GM21367 (cell line): Measurements from ENCODE around the gene CA5B.
"Not testable (repeated sequence)": the region's sequence is repeated elsewhere in the genome, so short reads cannot be mapped to it uniquely, and the experiment has no call there.

ENCODE experiments used
- ATAC-seq: cut with Tn5 transposase; IDR thresholded peaks from one replicate; pipeline ENCODE4 v1.9.1; 2021; ENCODE audit not compliant: unreplicated experiment

Gene CA5B

DNA sequence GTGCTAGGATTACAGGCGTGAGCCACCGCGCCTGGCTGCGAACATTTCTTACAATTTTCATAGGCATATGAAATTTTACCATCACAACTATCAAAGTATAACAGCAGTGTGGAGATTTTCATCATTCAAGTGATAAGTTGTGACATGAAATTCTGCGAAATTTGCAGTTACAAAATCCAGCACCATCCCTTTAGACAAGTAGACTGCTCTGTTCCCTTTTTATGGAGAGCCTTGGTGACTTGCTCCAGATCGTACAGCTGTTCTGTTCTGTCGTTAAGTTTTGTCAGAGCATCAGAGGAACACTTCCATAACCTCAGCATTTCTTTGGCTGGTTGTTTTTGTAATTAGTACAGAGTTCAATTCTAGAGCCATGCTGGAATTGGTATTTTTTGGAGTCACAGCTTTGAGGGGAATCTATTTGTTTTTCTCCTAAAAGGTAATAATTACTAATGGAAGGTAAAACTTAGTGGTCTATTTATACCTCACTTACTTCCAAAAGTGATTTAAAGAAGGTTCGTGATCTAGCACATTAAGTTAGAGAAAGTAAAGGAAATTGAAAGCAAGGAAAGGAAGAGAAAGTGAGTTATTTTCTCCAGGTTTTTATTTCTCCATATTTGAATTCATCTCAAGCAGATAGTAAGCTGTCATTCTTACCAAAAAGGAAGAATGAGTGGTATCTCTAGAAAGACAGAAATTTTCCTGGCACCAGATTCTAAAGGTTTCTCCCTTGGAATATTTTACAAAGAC is 74.3 kb downstream of the CA5B start:
- ATAC-seq = no peak

DNA sequence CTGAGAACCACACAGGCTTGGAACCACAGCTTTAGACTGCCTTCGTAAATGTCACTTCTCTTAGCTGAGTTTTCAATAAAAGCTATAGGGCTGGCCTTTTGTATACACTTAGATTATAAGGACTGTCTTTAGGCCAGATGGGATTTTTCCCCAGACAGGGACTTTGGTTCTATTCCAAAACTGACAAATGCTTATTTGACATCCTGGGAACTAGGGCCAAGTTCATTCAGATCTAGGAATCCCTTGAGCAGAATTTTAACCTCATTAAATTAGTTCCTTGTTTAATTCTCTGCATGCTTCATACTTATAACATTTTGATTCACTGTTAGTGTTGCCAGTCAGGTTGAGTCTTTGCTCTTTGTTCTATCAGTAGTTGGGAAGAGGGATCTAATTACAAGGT is 75.3 kb downstream of the CA5B start:
- no peak for ATAC-seq

DNA sequence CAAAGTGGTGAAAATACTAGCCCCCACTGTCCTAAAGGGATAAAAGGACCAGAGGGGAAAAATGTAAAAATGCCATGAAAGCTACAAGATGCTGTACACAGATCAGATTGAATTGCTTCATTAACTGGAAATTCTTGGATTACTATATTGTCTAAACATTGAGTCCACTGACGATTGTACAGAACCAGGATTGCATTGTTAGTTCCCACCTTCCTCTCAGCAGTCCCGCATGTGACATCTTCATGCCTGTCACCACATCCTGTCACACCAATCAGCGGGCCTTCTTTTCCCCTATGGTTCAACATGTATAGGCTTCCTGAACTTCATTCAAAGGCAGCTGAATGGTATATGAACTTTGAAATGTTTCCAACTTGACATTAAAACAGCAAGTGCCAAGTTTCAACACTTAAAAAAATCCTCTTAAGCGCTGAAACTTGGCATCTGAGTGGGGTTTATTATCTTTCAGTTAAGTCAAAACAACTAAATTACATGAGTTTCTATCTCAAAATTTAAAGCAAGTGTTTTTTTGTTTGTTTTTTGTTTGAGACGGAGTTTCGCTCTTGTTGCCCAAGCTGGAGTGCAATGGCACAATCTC is 76.8 kb downstream of the CA5B start:
- ATAC-seq = no peak

DNA sequence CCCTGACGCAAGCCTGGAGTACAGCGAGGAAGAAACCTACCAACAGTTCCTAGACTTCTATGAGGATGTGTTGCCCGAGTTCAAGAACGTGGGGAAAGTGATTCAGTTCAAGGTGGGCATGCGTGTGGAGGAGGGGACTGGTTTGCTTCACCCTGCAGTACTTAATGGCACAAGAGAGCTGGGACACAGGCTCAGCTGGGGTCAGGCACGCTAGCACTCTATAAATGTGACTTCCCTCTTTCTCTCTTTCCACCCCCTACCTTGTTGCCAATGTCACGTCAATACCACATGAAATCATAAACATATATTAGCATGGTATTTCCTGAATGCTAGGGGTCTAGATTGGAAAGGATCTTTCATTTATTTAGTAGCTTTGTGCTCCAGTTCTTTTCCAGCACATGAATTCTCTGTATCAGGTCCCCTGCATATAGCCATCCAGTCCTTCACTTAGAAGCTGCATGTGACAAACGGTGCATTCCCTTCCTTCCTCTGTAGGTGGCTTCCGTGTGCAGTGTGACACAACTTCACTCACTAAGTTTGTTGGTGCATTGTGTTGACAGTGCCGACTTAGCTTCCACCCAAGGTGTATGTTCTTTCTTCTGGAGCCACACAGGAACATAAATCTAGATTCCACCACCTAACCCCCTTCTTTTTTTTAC is 77.8 kb downstream of the CA5B start:
- peak; percentile 64 for ATAC-seq

DNA sequence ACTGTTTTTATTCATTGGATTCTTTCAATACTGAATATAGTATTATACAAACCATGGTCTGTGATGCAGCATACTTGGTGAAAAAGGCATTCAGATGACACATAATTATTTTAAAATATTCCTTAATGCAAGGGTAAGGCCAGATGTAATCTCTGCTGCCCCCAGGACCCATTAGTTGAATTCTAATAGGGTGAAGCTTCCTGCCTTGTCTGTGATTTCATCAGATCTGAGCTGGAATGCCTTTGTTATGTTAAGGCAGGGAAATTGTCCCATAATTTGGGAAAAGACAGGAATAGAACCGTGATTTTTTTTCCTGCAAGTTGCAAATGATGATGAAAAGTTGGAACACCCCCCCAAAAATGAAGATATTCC is 78.4 kb downstream of the CA5B start:
- ATAC-seq = no peak

DNA sequence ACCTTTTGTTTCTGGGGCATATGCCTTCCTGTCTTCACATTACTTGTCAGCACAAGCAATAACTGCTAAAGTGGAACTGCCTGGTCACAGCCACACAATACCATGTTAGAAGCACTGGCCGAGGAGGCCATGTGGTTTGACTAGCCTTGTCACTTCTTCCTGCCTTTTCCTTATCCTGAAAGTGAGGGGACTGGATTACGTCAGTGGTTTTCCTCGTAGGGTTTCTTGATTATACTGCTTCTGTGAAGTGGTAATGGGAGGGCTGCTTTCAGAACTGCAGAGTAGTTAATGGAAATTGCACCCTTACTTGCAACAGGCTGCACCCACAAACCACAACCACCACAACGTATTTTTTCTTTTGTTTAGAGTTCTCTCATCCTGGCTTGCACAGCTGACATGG is 78.8 kb downstream of the CA5B start:
- no peak for ATAC-seq

DNA sequence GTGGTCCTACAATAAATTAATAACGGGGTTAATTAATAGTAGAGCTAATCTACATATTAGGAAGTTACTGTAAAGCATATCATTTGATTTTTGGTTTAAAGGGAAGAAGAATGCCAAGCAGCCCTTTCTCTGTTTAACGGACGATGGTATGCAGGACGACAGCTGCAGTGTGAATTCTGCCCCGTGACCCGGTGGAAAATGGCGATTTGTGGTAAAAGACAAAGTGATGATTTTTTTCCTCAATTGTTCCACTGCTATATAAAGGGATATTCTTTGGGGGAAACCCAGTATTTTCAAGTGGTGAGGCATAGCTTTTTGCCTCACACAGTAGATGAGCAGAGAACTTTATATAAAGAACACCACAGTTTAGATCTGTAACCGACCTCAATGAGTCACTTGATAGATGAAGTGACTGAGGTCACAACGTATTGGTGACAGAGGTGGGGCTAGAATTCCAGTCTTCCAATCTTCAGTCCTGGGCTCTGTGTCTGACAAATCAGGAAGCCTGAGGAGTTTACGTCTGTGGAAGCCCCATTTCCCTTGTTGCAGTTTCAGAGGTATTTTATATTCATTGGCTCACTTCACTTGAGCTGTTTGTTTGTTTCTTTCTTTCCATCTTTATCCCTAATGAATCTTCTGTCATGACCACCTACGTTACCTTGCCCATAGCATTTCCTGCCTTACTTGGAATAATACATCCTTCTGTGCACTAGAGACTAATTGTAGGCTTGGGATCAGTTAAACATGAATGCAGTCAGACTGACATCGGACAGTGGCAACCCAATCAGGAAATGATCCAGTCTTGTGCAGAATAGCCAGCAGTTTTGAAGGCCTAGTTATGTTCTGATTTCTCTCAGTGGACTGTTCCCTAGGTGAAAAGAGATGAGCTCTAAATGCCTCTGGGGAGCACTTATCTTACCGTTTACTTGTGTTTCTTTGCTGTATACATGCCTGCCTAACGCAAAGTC is 82.3 kb downstream of the CA5B start:
- no peak for ATAC-seq

DNA sequence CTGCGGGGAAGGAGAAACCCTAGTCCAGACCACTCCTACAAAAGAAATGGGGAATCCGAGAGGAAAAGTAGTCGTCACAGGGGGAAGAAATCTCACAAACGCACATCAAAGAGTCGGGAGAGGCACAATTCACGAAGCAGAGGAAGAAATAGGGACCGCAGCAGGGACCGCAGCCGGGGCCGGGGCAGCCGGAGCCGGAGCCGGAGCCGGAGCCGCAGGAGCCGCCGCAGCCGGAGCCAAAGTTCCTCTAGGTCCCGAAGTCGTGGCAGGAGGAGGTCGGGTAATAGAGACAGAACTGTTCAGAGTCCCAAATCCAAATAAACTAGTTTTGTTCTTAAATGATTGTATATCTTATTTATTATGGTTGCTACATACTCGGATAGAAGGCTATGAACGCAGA is 84.9 kb downstream of the CA5B start:
- no peak for ATAC-seq

DNA sequence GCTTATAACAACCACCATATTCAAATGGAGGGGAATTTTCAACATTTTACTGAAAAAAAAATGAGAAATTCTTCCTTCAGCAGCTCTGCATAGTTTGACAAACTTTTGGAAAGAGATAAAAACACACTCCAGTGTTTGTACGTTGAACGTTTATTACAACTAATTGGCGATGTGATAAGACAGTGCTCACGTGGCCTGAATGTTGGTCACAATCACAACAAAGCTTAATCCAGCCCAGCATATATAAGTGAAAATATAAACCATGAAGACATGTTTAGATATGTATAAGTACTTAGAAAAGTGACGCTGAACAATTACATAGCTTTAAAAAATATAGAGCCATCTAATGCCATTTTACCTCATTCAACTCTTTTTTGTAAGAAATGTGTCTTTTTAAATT is 87.9 kb downstream of the CA5B start:
- no peak for ATAC-seq

DNA sequence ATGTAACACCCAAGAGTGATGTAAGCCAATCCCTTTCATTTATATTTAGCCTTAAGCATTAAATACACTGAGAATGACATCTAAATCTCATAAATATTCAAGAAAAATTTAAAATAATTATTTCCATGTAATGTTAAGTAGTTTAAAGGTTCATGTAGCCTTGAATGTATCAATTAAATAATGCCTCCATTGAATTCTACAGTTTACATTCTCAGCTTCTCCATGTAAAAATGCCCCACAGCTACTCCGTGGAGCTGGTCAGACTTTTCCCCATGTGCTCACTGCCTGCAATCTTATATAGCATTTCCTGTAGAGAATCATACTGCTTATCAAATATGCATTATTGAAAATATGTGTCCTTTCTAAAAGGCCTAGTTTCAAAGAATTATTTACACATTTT is 91.1 kb downstream of the CA5B start:
- ATAC-seq = no peak

DNA sequence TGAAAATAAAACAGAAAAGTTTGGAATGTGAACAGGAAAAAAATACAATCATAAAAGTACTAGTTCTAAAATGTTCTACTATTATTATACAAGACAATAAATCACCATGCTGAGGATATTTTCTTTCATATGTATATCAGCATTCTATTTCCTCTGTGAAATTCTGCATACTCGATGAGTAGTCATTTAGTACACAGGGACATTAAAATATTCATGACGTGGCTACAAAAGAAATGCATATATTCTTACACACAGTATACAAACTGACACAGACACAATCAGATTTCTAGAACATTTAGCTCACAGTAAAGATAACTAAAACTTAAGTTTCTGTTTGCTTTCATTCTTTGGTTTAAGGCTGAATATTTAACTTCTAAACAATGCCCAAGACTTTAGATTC is 93.3 kb downstream of the CA5B start:
- not testable (repeated sequence) for ATAC-seq

DNA sequence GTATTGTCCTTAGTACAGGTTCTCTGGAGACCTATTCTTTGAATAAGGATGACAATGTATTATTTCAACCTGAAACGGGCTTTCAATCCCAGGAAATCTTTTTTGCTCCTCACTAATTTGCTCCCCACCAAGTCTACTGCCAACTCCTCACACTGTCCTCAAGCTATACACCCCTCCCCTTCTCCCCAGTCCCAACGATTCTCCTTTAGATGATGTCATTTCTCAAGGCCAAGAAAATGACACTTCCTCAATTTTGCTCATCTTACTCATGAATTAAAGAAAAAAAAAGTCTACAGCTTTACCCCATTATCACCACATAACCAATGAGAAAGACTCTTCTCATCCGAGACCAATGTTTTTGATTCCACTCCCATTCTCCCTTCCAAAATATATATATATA is 96.0 kb downstream of the CA5B start:
- ATAC-seq = no peak

DNA sequence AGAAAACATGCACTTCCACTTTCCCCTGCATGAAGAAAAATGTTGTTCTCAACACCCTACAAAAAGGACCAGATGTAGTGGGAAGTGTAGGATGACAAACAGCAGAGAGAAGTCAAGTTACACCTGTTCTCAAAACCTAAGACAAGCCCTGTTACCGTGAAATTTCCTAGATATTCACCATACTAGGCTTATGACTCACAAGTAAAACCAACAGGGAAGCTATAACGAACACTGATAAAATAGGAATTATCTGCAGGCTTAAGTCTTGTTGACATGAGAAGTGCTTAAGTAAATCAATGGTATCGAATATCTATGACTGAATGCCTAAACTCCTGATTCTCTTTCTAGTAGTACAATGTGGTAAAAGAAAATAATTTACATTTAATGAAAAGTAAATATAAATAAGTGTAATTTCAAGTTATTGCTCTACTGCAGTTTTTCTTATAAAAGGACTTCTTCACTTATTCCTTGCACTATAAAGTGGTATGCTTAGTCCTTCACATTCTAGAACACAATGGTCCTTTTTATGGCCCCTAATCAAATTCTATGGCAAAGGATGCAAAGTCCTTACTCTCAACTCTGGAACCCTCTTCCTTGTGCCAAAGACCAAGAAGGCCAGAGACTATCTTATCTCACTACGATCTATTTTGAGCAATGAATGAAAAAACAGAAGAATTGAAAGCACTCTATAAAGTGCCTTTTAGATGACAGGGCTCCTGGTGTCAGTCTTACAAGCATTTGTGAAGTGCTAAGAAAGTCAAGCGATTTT is 96.9 kb downstream of the CA5B start:
- no peak for ATAC-seq
